HCT116 (cell line): ENCODE measurements around the gene CAPN13.

ENCODE experiments used
- CTCF ChIP-seq, 3 experiments: fragments of 200-600 bp in 1 of 3; sonication (generic) in 1 of 3; IDR thresholded peaks in 2 of 3; conservative IDR thresholded peaks in 1 of 3; 2 replicates each; pipeline ENCODE4 v1.5.1; 2012 to 2017; ENCODE audit warnings: low read depth in 2 of 3, low read length in 2 of 3, antibody characterized with exemption in 1 of 3, borderline replicate concordance in 1 of 3, control low read depth in 1 of 3, mild to moderate bottlenecking in 1 of 3, mixed read lengths in 1 of 3, mixed run types in 1 of 3, moderate library complexity in 1 of 3; ENCODE audit not compliant: insufficient read depth in 1 of 3
- ELF1 ChIP-seq: IDR thresholded peaks from 2 replicates; pipeline ENCODE4 v1.6.1; 2012; ENCODE audit warnings: low read depth, borderline replicate concordance
- EZH2 ChIP-seq: fragments of 200-600 bp; sonication (generic); IDR thresholded peaks from 2 replicates; pipeline ENCODE4 v1.6.1; 2017; ENCODE audit warnings: antibody characterized with exemption, mixed run types
- MAX ChIP-seq: IDR thresholded peaks from 2 replicates; pipeline ENCODE4 v1.6.1; 2012
- POLR2A ChIP-seq: IDR thresholded peaks from 2 replicates; pipeline ENCODE4 v1.7.0; 2011; ENCODE audit warnings: borderline replicate concordance; ENCODE audit not compliant: insufficient read depth, insufficient read length; ENCODE audit errors: extremely low read depth
- TCF7L2 ChIP-seq: IDR thresholded peaks from 2 replicates; pipeline ENCODE4 v1.7.0; 2011; ENCODE audit warnings: borderline replicate concordance, inconsistent platforms; ENCODE audit not compliant: insufficient read depth, insufficient read length; ENCODE audit errors: extremely low read depth
- YY1 ChIP-seq: IDR thresholded peaks from 2 replicates; pipeline ENCODE4 v1.6.1; 2011; ENCODE audit warnings: low read length, low read depth, moderate library complexity, mild to moderate bottlenecking; ENCODE audit not compliant: insufficient replicate concordance; ENCODE audit errors: extremely low read depth
- TF ChIP-seq, protein P1 (sequence below): IDR thresholded peaks from 2 replicates; pipeline ENCODE4 v1.6.1; 2012
- TF ChIP-seq, protein P2 (sequence below): IDR thresholded peaks from 2 replicates; pipeline ENCODE4 v1.6.1; 2011; ENCODE audit warnings: mild to moderate bottlenecking, low read length, moderate library complexity; ENCODE audit not compliant: insufficient replicate concordance; ENCODE audit errors: extremely low read depth

DNA sequence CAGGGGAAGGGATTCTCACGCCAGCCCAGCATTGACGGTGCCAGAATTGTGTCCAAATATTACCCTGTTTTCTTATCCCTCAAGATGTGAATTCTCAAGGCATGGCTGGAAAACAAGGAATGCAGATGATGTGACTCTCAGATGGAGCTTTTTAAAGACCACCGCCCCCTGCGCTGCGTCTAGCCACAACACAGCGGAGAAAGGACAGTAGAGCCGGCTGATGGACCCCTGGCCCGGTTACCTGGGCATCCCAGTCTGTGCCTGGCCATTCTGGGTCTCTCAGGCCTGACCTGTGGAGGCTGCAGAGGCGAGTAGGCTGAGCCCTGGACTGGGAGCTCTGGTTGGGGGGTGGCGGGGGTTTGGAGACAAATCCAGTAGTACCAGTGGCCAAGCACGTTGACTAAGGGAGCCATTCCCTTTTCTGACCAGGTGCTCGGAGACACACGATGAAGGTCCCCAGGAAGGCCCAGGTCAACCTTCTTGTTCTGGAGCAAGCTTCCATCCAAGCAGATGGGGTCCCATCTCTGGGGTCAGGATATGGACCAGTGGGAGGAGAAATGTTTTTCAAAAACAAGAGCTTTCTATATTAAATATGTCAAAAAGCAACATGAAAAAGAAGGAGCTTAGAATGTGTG, 5.3 kb downstream of the CAPN13 start:
- TF ChIP-seq CTCF (IDR thresholded peaks at IDR 0.05 in 2 of 3, conservative IDR thresholded peaks at IDR 0.05 in 1 of 3; ENCODE audit: borderline replicate concordance in 1 of 3, insufficient read depth in 1 of 3, low read depth in 2 of 3, low read length in 2 of 3) = no peak
- no peak for TF ChIP-seq TCF7L2
- TF ChIP-seq EZH2 = no peak
- TF ChIP-seq POLR2A = no peak
- no peak for TF ChIP-seq MAX
- TF ChIP-seq, protein P1, sequence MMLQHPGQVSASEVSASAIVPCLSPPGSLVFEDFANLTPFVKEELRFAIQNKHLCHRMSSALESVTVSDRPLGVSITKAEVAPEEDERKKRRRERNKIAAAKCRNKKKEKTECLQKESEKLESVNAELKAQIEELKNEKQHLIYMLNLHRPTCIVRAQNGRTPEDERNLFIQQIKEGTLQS = no peak
- TF ChIP-seq YY1 = no peak
- TF ChIP-seq, protein P2, sequence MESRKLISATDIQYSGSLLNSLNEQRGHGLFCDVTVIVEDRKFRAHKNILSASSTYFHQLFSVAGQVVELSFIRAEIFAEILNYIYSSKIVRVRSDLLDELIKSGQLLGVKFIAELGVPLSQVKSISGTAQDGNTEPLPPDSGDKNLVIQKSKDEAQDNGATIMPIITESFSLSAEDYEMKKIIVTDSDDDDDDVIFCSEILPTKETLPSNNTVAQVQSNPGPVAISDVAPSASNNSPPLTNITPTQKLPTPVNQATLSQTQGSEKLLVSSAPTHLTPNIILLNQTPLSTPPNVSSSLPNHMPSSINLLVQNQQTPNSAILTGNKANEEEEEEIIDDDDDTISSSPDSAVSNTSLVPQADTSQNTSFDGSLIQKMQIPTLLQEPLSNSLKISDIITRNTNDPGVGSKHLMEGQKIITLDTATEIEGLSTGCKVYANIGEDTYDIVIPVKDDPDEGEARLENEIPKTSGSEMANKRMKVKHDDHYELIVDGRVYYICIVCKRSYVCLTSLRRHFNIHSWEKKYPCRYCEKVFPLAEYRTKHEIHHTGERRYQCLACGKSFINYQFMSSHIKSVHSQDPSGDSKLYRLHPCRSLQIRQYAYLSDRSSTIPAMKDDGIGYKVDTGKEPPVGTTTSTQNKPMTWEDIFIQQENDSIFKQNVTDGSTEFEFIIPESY = no peak
- no peak for TF ChIP-seq ELF1
